A549 (cell line): ENCODE data around the gene IFNA21. TPM values are rescaled to one million over a fixed set of nuclear protein-coding genes. Genes with fewer than 3 reads are reported as not detected.

Experiments used
- ATAC-seq, 2 experiments: fragments of 200-7000 bp in 1 of 2; fragments of >200 bp in 1 of 2; cut with Nextera tagmentation in 1 of 2; cut with Tn5 transposase in 1 of 2; 3 replicates each; pipeline versions ENCODE4 v1.8.0 to v1.9.1; 2018 to 2020; ENCODE audit warnings: mild to moderate bottlenecking in 1 of 2, moderate library complexity in 1 of 2
- CTCF ChIA-PET: fragments of 300-600 bp; sonication (Branson Sonifier 250); formaldehyde crosslinking; extraction: SDS; loops from one replicate; lab custom pipeline; 2021; ENCODE audit warnings: antibody characterized with exemption, inconsistent platforms; lab: Yijun Ruan, JAX
- POLR2A ChIA-PET: fragments of 350-600 bp; formaldehyde crosslinking; extraction: SDS; loops from one replicate; lab custom pipeline; 2021; ENCODE audit warnings: antibody characterized with exemption, inconsistent platforms; lab: Yijun Ruan, JAX
- DNase-seq, 2 experiments: peaks; one replicate each; pipeline versions ENCODE4 v3.0.0 to v3.0.0-alpha.2; 2011 to 2016; ENCODE audit warnings: low read depth in 1 of 2, low spot score in 1 of 2
- FAIRE-seq: peaks from 2 replicates; lab custom pipeline; 2011; peaks lifted over from hg19 to GRCh38; lab: Jason Lieb, UNC
- H3K27ac ChIP-seq, 2 experiments: fragments of >200 bp; sonication (Bioruptor Twin); formaldehyde crosslinking; 3 replicates each; pipeline ENCODE4 v1.5.1; 2016 to 2017
- H3K4me1 ChIP-seq: fragments of >200 bp; sonication (Bioruptor Twin); formaldehyde crosslinking; 3 replicates; pipeline ENCODE4 v1.6.1; 2016
- H3K4me2 ChIP-seq: fragments of >200 bp; sonication (Bioruptor Twin); formaldehyde crosslinking; 3 replicates; pipeline ENCODE4 v1.6.1; 2016
- H3K4me3 ChIP-seq: fragments of >200 bp; sonication (Bioruptor Twin); formaldehyde crosslinking; 3 replicates; pipeline ENCODE4 v1.5.1; 2016
- H3K9me3 ChIP-seq: fragments of >200 bp; sonication (Bioruptor Twin); formaldehyde crosslinking; 3 replicates; pipeline ENCODE4 v1.6.1; 2016
- BHLHE40 ChIP-seq: IDR thresholded peaks from 2 replicates; pipeline ENCODE4 v1.6.1; 2012; ENCODE audit warnings: low read depth, low read length, inconsistent platforms
- CEBPB ChIP-seq, 2 experiments: fragments of >200 bp in 1 of 2; sonication (Bioruptor Twin) in 1 of 2; formaldehyde crosslinking in 1 of 2; IDR thresholded peaks; 2 replicates each; pipeline ENCODE4 v1.6.1; 2012 to 2016
- CHD4 ChIP-seq: fragments of 200-600 bp; sonication (generic); IDR thresholded peaks from 2 replicates; pipeline ENCODE4 v1.6.1; 2016; ENCODE audit warnings: antibody characterized with exemption, mild to moderate bottlenecking, borderline replicate concordance
- EHF ChIP-seq: fragments of 250-450 bp; sonication (Bioruptor Pico); IDR thresholded peaks from 2 replicates; pipeline ENCODE4 v1.5.0; 2020; ENCODE audit warnings: mild to moderate bottlenecking
- EHMT2 ChIP-seq: fragments of 200-600 bp; sonication (generic); IDR thresholded peaks from 2 replicates; pipeline ENCODE4 v1.6.1; 2016; ENCODE audit warnings: antibody characterized with exemption, low read depth, mild to moderate bottlenecking, moderate library complexity
- ELK1 ChIP-seq: fragments of 150-350 bp; IDR thresholded peaks from 2 replicates; pipeline ENCODE4 v1.6.1; 2014; ENCODE audit warnings: low read depth, mild to moderate bottlenecking, low read length
- FOSL2 ChIP-seq, 2 experiments: fragments of 450-650 bp in 1 of 2; fragments of >200 bp in 1 of 2; sonication (Bioruptor Twin) in 1 of 2; formaldehyde crosslinking; IDR thresholded peaks; 2 replicates each; pipeline versions ENCODE4 v1.5.0 to v1.6.1; 2016 to 2020; ENCODE audit warnings: mild to moderate bottlenecking in 1 of 2, moderate library complexity in 1 of 2
- HES2 ChIP-seq: fragments of >200 bp; sonication (Bioruptor Twin); formaldehyde crosslinking; IDR thresholded peaks from 2 replicates; pipeline ENCODE4 v1.6.1; 2016
- HEYL ChIP-seq: fragments of 250-450 bp; sonication (Bioruptor Pico); IDR thresholded peaks from 2 replicates; pipeline ENCODE4 v1.8.0; 2021; ENCODE audit warnings: mild to moderate bottlenecking, moderate library complexity
- JUNB ChIP-seq: fragments of >200 bp; sonication (Bioruptor Twin); formaldehyde crosslinking; IDR thresholded peaks from 2 replicates; pipeline ENCODE4 v1.6.1; 2016
- KDM5A ChIP-seq: fragments of 200-600 bp; sonication (generic); IDR thresholded peaks from 2 replicates; pipeline ENCODE4 v1.6.1; 2016; ENCODE audit warnings: antibody characterized with exemption, mild to moderate bottlenecking
- MAFK ChIP-seq: fragments of 450-650 bp; IDR thresholded peaks from 2 replicates; pipeline ENCODE4 v1.6.1; 2014; ENCODE audit not compliant: partially characterized antibody
- MAX ChIP-seq: IDR thresholded peaks from 2 replicates; pipeline ENCODE4 v1.6.1; 2012
- NR3C1 ChIP-seq: fragments of >200 bp; sonication (Bioruptor Twin); formaldehyde crosslinking; IDR thresholded peaks from 3 replicates; pipeline ENCODE4 v1.6.1; 2017
- PBX3 ChIP-seq: IDR thresholded peaks from 2 replicates; pipeline ENCODE4 v1.6.1; 2012
- POLR2A ChIP-seq: IDR thresholded peaks from 2 replicates; pipeline ENCODE4 v1.6.1; 2012; ENCODE audit warnings: mild to moderate bottlenecking, low read length
- POLR2AphosphoS2 ChIP-seq: conservative IDR thresholded peaks from 2 replicates; pipeline ENCODE4 v1.6.1; 2012; ENCODE audit warnings: low read length, improper control_type of control experiment, inconsistent platforms
- REST ChIP-seq: fragments of 200-600 bp; sonication (generic); IDR thresholded peaks from 2 replicates; pipeline ENCODE4 v1.6.1; 2016; ENCODE audit warnings: antibody characterized with exemption, mild to moderate bottlenecking, moderate library complexity
- RFX5 ChIP-seq: fragments of 450-650 bp; IDR thresholded peaks from 2 replicates; pipeline ENCODE4 v1.7.1; 2014; ENCODE audit warnings: antibody characterized with exemption, mild to moderate bottlenecking, moderate library complexity
- TP53 ChIP-seq: fragments of 250-450 bp; sonication (Bioruptor Pico); IDR thresholded peaks from 2 replicates; pipeline ENCODE4 v1.5.0; 2021; ENCODE audit warnings: mild to moderate bottlenecking, moderate library complexity
- ZC3H11A ChIP-seq: fragments of 450-650 bp; IDR thresholded peaks from 2 replicates; pipeline ENCODE4 v1.6.1; 2014; ENCODE audit warnings: antibody characterized with exemption, mild to moderate bottlenecking
- ZFP36 ChIP-seq: fragments of 450-650 bp; IDR thresholded peaks from 2 replicates; pipeline ENCODE4 v1.6.1; 2014; ENCODE audit warnings: borderline replicate concordance; ENCODE audit not compliant: partially characterized antibody
- WGBS: methylation state at CpG from one replicate; pipeline ENCODE4 v1.1.6; 2017; ENCODE audit errors: missing lambda C conversion rate; 5-methylcytosine and 5-hydroxymethylcytosine counted together
- polyA plus RNA-seq, 4 experiments: library from polyadenylated mRNA; depleted of rRNA in 3 of 4; stranded (reverse); fragments of >200 nt; fragmentation: RNase III in 1 of 4; extraction: RNeasy Plus Mini Kit Qiagen cat#74134 plus additional on column Dnase treatment in 1 of 4; gene quantifications; 2 replicates in 3 of 4; 3 replicates in 1 of 4; pipeline ENCODE4 v1.2.3, GENCODE V29; 2011 to 2017

The IFNA21 gene
- polyA plus RNA-seq, 2 of the 4 experiments (the other 2 are of a cell fraction) = not detected

GRCh38 chr9:21165516-21165915 is 944 bp downstream of the IFNA21 start:
- Histone ChIP-seq H3K9me3 (no peaks in the 10 kb centered on the region), H3K27ac (no peak overlapping the region), H3K4me1 (no peaks in the 10 kb centered on the region), H3K4me2 (no peak overlapping the region), H3K4me3 (no peak overlapping the region)
- ChIA-PET CTCF (no interaction called here), POLR2A (no interaction called here)
- 17% methylated on average over 1 of the region's 1 CpG for WGBS
- DNase-seq (no peak), ATAC-seq (no peak), FAIRE-seq (no peak)
- TF ChIP-seq HES2 (no peak), KDM5A (no peak), CEBPB (IDR thresholded peaks at IDR 0.05) (no peak), REST (no peak), CHD4 (no peak), EHF (CRISPR knock-in tag) (no peak)

GRCh38 chr9:21160178-21160577 is 6.3 kb downstream of the IFNA21 start:
- FAIRE-seq = no peak
- ATAC-seq = no peak
- H3K9me3 ChIP-seq = no peaks in the 10 kb centered on the region

GRCh38 chr9:21155501-21155900 is 11.0 kb downstream of the IFNA21 start:
- TF ChIP-seq RFX5 (no peak), NR3C1 (no peak), HEYL (CRISPR knock-in tag) (no peak), CHD4 (no peak), CEBPB (IDR thresholded peaks at IDR 0.05) (no peak), FOSL2 (IDR thresholded peaks at IDR 0.05) (no peak), FOSL2 (CRISPR knock-in tag; IDR thresholded peaks at IDR 0.05) (no peak), POLR2AphosphoS2 (no peak), TP53 (no peak), KDM5A (no peak), JUNB (no peak), ELK1 (no peak), MAX (no peak), PBX3 (no peak)
- TF ChIP-seq, all 56 proteins: peak for 0
- H3K27ac ChIP-seq = no peak overlapping the region
- ChIA-PET POLR2A (no interaction called here), CTCF (no interaction called here)
- FAIRE-seq = no peak
- no peak for DNase-seq
- H3K9me3 ChIP-seq = no peaks in the 10 kb centered on the region
- no peak overlapping the region for H3K4me2 ChIP-seq
- WGBS = 37% methylated on average over 2 of the region's 2 CpGs
- no peak for ATAC-seq
- no peak overlapping the region for H3K4me3 ChIP-seq
- H3K4me1 ChIP-seq = no peaks in the 10 kb centered on the region

More at GRCh38 chr9:21160178-21160577, 6.3 kb downstream of the IFNA21 start:
- H3K27ac ChIP-seq = no peak overlapping the region
- H3K4me3 ChIP-seq = no peak overlapping the region
- H3K4me1 ChIP-seq = no peaks in the 10 kb centered on the region
- no peak overlapping the region for H3K4me2 ChIP-seq
- CTCF ChIA-PET = no interaction called here
- WGBS = 0% methylated on average over 1 of the region's 1 CpG
- no peak for DNase-seq
- TF ChIP-seq REST = no peak
- TF ChIP-seq CEBPB (IDR thresholded peaks at IDR 0.05) = no peak
- TF ChIP-seq EHMT2 = no peak
- no peak for TF ChIP-seq ZFP36
- no peak for TF ChIP-seq ZC3H11A
- TF ChIP-seq POLR2A = no peak
- TF ChIP-seq BHLHE40 = no peak
- TF ChIP-seq MAFK = no peak
- POLR2A ChIA-PET = no interaction called here
